Neutrophil (primary cell): ENCODE data around the gene SAP25.
"Not testable (repeated sequence)": the region's sequence is repeated elsewhere in the genome, so short reads cannot be mapped to it uniquely, and the experiment has no call there.

Experiments used
- H3K27ac ChIP-seq: fragments of 200-600 bp; sonication (generic); 2 replicates; pipeline ENCODE4 v1.5.1; 2016; ENCODE audit warnings: mild to moderate bottlenecking, moderate library complexity
- H3K27me3 ChIP-seq: fragments of 200-600 bp; sonication (generic); 2 replicates; pipeline ENCODE4 v1.6.0; 2016; ENCODE audit warnings: mild to moderate bottlenecking
- H3K36me3 ChIP-seq: fragments of 200-600 bp; sonication (generic); 2 replicates; pipeline ENCODE4 v1.5.1; 2017
- H3K4me1 ChIP-seq, 2 experiments: fragments of 200-600 bp in 1 of 2; sonication (generic) in 1 of 2; 1 replicate in 1 of 2; 2 replicates in 1 of 2; pipeline versions ENCODE4 v1.5.1 to v1.6.1; 2013 to 2016; ENCODE audit warnings: low read depth in 1 of 2, low read length in 1 of 2, mild to moderate bottlenecking in 1 of 2, moderate library complexity in 1 of 2; ENCODE audit not compliant: control insufficient read depth in 1 of 2, insufficient read depth in 1 of 2
- H3K4me3 ChIP-seq, 2 experiments: fragments of 200-600 bp in 1 of 2; sonication (generic) in 1 of 2; 1 replicate in 1 of 2; 2 replicates in 1 of 2; pipeline ENCODE4 v1.5.1; 2013 to 2016; ENCODE audit warnings: low read depth in 1 of 2, low read length in 1 of 2, mild to moderate bottlenecking in 1 of 2, moderate library complexity in 1 of 2
- H3K9me3 ChIP-seq: fragments of 200-600 bp; sonication (generic); 2 replicates; pipeline ENCODE4 v1.5.1; 2016
- TF ChIP-seq, protein P1 (sequence below): fragments of 200-600 bp; sonication (generic); IDR thresholded peaks from 2 replicates; pipeline ENCODE4 v1.5.1; 2016; ENCODE audit warnings: antibody characterized with exemption

Gene SAP25

DNA sequence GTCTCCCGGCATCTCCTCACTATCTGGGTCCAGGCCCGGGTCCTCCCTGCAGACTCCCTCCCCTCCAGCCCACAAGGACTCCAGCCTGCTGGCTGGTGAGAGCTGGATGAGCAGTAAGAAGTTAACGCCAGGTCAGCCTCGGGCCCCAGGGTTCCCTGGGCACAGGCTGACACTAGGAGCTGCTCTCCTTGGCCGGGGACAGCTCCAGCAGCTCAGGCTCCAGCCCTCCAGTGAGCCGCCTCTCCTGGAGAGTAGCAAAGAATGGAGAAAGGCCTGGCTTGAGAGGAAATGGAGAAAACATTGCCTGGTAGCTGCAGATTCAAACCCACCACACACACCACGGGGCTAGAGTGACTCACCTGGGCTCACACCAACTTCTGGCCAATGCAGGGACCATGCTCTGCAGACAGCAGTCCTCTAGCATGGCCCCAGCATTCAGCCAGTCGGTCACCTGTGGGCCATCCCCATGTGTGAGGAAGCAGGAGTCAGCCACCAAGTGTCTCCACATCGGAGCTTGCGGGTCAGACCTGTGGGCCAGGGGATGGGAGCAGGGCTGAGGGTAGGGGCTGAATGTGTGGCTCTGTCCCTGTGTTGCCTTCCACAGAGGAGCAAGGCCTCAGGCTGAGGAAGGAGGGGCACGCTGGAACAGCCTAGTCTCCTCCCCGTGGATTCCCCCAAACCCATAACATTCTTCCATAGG, 6.5 kb downstream of the SAP25 start:
- Histone ChIP-seq H3K4me3 (no peak overlapping the region), H3K27ac (no peak overlapping the region), H3K27me3 (peaks cover 46% of the 10 kb centered on the region), H3K9me3 (no peaks in the 10 kb centered on the region), H3K36me3 (peaks cover 12% of the 10 kb centered on the region), H3K4me1 (peaks cover 17 to 30% of the 10 kb centered on the region in 2 experiments)
- TF ChIP-seq, protein P1, sequence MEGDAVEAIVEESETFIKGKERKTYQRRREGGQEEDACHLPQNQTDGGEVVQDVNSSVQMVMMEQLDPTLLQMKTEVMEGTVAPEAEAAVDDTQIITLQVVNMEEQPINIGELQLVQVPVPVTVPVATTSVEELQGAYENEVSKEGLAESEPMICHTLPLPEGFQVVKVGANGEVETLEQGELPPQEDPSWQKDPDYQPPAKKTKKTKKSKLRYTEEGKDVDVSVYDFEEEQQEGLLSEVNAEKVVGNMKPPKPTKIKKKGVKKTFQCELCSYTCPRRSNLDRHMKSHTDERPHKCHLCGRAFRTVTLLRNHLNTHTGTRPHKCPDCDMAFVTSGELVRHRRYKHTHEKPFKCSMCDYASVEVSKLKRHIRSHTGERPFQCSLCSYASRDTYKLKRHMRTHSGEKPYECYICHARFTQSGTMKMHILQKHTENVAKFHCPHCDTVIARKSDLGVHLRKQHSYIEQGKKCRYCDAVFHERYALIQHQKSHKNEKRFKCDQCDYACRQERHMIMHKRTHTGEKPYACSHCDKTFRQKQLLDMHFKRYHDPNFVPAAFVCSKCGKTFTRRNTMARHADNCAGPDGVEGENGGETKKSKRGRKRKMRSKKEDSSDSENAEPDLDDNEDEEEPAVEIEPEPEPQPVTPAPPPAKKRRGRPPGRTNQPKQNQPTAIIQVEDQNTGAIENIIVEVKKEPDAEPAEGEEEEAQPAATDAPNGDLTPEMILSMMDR, result no peak

DNA sequence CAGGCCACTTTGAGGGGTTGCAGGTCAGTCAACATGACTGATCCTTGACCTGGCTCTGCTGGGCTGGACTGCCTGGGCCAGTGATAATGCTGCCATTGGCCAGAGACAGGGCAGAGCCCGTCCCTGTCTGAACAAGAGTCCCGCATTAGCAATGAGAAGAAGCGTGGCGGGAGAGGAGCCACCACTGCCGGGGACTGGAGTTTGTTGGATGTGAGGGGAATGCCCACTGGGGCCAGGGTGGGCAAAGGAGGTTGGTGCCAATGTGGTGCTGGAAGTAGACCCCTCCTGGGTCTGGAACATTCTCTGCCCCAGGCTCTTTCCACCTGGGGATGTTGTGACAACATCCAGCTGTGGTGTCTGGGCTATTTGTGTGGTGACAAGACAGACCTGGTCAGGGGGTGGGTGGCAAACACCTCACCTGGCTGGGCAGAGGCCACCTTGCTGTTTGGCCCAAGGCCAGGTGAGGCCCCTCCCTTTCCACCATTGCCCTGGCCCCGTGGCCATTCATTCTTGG, 7.6 kb downstream of the SAP25 start:
- Histone ChIP-seq H3K4me1 (peaks cover 12 to 19% of the 10 kb centered on the region in 2 experiments), H3K9me3 (no peaks in the 10 kb centered on the region), H3K4me3 (no peak overlapping the region), H3K36me3 (peaks cover under 1% of the 10 kb centered on the region), H3K27me3 (peaks cover 35% of the 10 kb centered on the region), H3K27ac (no peak overlapping the region)
- TF ChIP-seq, protein P1, result no peak

DNA sequence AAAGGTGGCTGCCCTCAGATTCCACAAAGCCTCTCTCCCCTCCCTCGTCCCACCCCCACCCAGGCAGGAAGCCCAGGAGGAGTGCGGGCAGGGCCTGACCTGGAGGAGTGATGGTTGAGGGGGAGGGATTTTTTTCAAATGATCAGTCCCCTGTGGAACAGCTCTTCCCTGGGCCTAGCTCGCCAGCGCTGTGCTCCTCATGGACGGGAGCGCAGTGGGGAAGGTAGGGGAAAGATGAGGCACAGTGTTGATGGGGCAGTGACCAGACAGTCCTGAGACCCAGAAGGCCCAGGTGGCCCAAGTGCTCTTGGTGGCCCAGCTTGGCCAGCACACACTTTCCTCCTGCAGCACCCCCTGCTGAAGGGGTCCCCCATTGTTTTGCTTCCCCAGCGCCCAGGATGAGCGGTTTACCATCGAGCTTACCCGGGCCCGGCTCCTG, 8.5 kb downstream of the SAP25 start:
- H3K27ac ChIP-seq, result no peak overlapping the region
- H3K9me3 ChIP-seq, result no peaks in the 10 kb centered on the region
- H3K36me3 ChIP-seq, result no peaks in the 10 kb centered on the region
- TF ChIP-seq, protein P1, result no peak
- peaks cover 8 to 12% of the 10 kb centered on the region in 2 experiments for H3K4me1 ChIP-seq
- H3K27me3 ChIP-seq, result peaks cover 26% of the 10 kb centered on the region
- no peak overlapping the region for H3K4me3 ChIP-seq

- H3K27ac ChIP-seq, H3K9me3 ChIP-seq, H3K4me1 ChIP-seq, H3K4me3 ChIP-seq, H3K36me3 ChIP-seq: not testable (repeated sequence)
- H3K27me3 ChIP-seq, result peaks cover 18% of the 10 kb centered on the region
These were observed 9.3 kb downstream of the SAP25 start for GRCh38 chr7:100564405-100564804.

- TF ChIP-seq, protein P1, result peak; percentile 98
- peaks cover 2 to 5% of the 10 kb centered on the region in 2 experiments for H3K4me1 ChIP-seq
- no peaks in the 10 kb centered on the region for H3K9me3 ChIP-seq
- no peaks in the 10 kb centered on the region for H3K36me3 ChIP-seq
- H3K27ac ChIP-seq, result no peak overlapping the region
- H3K4me3 ChIP-seq, result no peak overlapping the region
- peaks cover 13% of the 10 kb centered on the region for H3K27me3 ChIP-seq
These were observed 9.8 kb downstream of the SAP25 start for GRCh38 chr7:100563809-100564400.

GRCh38 chr7:100563100-100563564, 10.6 kb downstream of the SAP25 start:
- H3K4me3 ChIP-seq, result no peak overlapping the region
- H3K27me3 ChIP-seq, result peaks cover 6% of the 10 kb centered on the region

More at GRCh38 chr7:100563100-100563564, 10.6 kb downstream of the SAP25 start:
- H3K4me1 ChIP-seq, result peaks cover 2 to 5% of the 10 kb centered on the region in 2 experiments
- H3K27ac ChIP-seq, result no peak overlapping the region
- TF ChIP-seq, protein P1, result no peak
- H3K36me3 ChIP-seq, result no peaks in the 10 kb centered on the region
- no peaks in the 10 kb centered on the region for H3K9me3 ChIP-seq
